Measurements from ENCODE around the gene VPS4B. TPM values are rescaled to one million over a fixed set of nuclear protein-coding genes. Genes with fewer than 3 reads are reported as not detected.

Gene VPS4B
- total and polyA plus RNA-seq, 2 of the 8 experiments (the other 6 are each of a cell fraction or from before 2014, with no cell fraction given), result 7.2 to 45.3 TPM

DNA sequence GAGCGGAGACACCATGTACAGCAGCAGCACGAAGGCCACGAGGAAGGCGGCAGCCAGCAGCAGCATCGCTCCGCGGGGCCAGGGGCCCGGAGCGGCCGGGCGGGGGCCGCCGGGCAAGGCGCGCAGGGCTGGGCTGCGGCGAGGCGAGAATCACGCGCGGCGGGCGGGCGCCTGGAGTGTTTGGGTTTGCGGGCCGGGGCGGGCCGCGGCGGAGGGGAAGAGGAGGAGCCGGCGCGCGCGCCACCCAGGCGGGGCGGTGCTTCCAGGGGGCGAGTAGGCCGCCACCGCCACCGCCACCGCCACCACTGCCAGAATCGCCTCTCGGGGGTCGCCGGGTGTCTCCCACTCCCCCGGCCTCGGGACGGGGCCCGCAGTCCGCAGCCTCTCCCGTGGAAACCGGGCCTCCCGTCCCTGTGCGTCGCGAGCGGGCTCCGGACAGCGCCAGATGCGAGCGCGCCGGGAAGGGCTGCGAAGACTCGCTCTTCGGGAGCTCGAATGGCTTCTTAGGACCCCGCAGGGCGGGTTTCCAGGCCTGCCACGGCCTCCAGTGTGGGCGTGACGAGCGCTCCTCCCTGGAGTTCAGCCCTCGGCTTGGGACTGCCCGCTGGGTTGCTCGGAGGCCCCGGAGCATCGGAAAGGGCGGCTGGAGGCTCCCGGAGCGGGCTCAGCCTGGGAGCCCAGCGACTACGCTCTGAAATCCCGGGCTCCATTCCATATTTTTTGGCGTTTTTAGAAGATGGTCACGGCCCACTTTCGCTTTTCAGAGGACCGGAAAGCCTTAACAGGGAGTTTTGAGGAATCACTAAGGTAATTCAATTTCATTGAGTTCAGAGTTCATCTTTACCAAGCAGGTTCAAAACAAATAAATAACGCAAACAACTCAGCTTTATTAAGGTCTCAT is 55.0 kb downstream of the VPS4B start, which contains the start of gene KDSR:
KDSR (minus strand) TSS at position 154 of the 901 bp plus-strand sequence; CDS start at position 66, 88 bp downstream.
- CTCF ChIA-PET (ENCODE audit: partially characterized antibody), result interaction anchor here (0.6 to 1.1 kb wide), 4 partner anchors 25 to 144 kb away, joined by 3 to 7 read pairs (median 3); no protein-coding TSS in a partner anchor
- Histone ChIP-seq H3K23me2 (ENCODE audit: low read depth, low read length) (peaks cover 4% of the 10 kb centered on the region), H3K79me2 (ENCODE audit: control insufficient read depth in 1 of 2, insufficient read depth in 2 of 2, low read length in 2 of 2) (peaks cover 0 to 28% of the 10 kb centered on the region in 2 experiments; a peak in 3 of 4 replicates), H4K5ac (ENCODE audit: insufficient read length, low read depth, low read length) (peak within 1 kb of the TSS; percentile 94), H2BK12ac (ENCODE audit: low read depth, low read length) (no peak within 1 kb of the TSS), H4K91ac (replicated peaks; ENCODE audit: insufficient read length, low read length) (peak within 1 kb of the TSS; percentile 34), H3K56ac (replicated peaks; ENCODE audit: insufficient read length, low read depth, low read length) (peak within 1 kb of the TSS; percentile 80), H3K23ac (ENCODE audit: insufficient read length) (no peak within 1 kb of the TSS), H2AFZ (ENCODE audit: low read length) (peak within 1 kb of the TSS; percentile 71; the same call in 1 of the 2 replicates), H4K8ac (ENCODE audit: extremely low read depth, insufficient read depth, low read length) (peak within 1 kb of the TSS; percentile 96; the same call in 1 of the 2 replicates), H2BK120ac (replicated peaks; ENCODE audit: low read depth, low read length) (no peak within 1 kb of the TSS), H2AK5ac (ENCODE audit: low read depth, low read length) (no peak within 1 kb of the TSS), H3K4me2 (ENCODE audit: insufficient read depth in 1 of 2, low read depth in 2 of 2, low read length in 2 of 2) (peak within 1 kb of the TSS; percentile 66 to 94), H3K14ac (ENCODE audit: insufficient read length) (no peak within 1 kb of the TSS), H3K27ac (ENCODE audit: low read depth, low read length) (peak within 1 kb of the TSS; percentile 73; the same call in 1 of the 2 replicates), H3K4ac (replicated peaks; ENCODE audit: insufficient read length, low read depth, low read length) (no peak within 1 kb of the TSS), H3K4me3 (ENCODE audit: extremely low read depth in 1 of 4, insufficient read depth in 2 of 4, low read depth in 3 of 4, low read length in 4 of 4) (peak within 1 kb of the TSS; percentile 83 to 93 (median 86)), H2BK5ac (ENCODE audit: low read depth, low read length) (peak within 1 kb of the TSS; percentile 92; the same call in 1 of the 2 replicates), H3K9me3 (ENCODE audit: insufficient read depth in 2 of 2, low read depth in 1 of 2, low read length in 1 of 2) (peaks cover 5 to 8% of the 10 kb centered on the region in 2 experiments), H4K20me1 (replicated peaks in 1 of 2; ENCODE audit: control insufficient read depth in 1 of 2, insufficient read depth in 2 of 2, low read length in 2 of 2) (peaks cover 0 to 2% of the 10 kb centered on the region in 2 experiments), H3K27me3 (replicated peaks in 1 of 4; ENCODE audit: control insufficient read depth in 3 of 4, extremely low read depth in 1 of 4, insufficient read depth in 3 of 4, low read length in 3 of 4) (no peaks in the 10 kb centered on the region), H3K4me1 (replicated peaks in 1 of 4; ENCODE audit: control insufficient read depth in 3 of 4, insufficient read depth in 4 of 4, low read length in 3 of 4) (peaks cover 0 to 2% (median 0%) of the 10 kb centered on the region in 4 experiments; a peak in 2 of 7 replicates), H2BK15ac (ENCODE audit: low read length) (no peak within 1 kb of the TSS; the same call in 1 of the 2 replicates), H3K18ac (ENCODE audit: extremely low read depth, low read length) (peak within 1 kb of the TSS; percentile 91; the same call in 1 of the 2 replicates), H3K79me1 (ENCODE audit: low read depth, low read length) (no peaks in the 10 kb centered on the region), H3K9ac (replicated peaks in 1 of 4; ENCODE audit: extremely low read depth in 1 of 4, low read depth in 3 of 4, low read length in 3 of 4) (peak within 1 kb of the TSS; percentile 64 to 94 (median 74)), H2BK20ac (ENCODE audit: low read length) (no peak within 1 kb of the TSS), H3K36me3 (ENCODE audit: control insufficient read depth in 2 of 4, insufficient read depth in 4 of 4, low read length in 3 of 4) (peaks cover 0 to 4% (median 2%) of the 10 kb centered on the region in 4 experiments; a peak in 4 of 8 replicates)
- WGBS, 2 experiments (ENCODE audit: extremely low coverage in 1 of 2, insufficient coverage in 1 of 2, insufficient read length in 1 of 2, insufficient replicate concordance in 2 of 2, low coverage in 1 of 2, low lambda C conversion rate in 2 of 2, missing lambda C conversion rate in 1 of 2), result 1% methylated on average over 45 of the region's 90 CpGs; no CpG with 5 or more reads in 1 of the 2 experiments
- POLR2A ChIA-PET (ENCODE audit: partially characterized antibody), result interaction anchor here (1.0 to 1.7 kb wide), 4 partner anchors 17 to 144 kb away, joined by 3 to 9 read pairs (median 5); partner anchors contain the start of gene VPS4B
- peak; percentile 83 to 93 for DNase-seq (ENCODE audit: low read depth in 1 of 2, low spot score in 2 of 2)
- FAIRE-seq, result no peak
- TF ChIP-seq SP4 (IDR thresholded peaks at IDR 0.05; ENCODE audit: low read length) (no peak), TCF12 (IDR thresholded peaks at IDR 0.05; ENCODE audit: low read depth, low read length) (no peak), SP1 (IDR thresholded peaks at IDR 0.05; ENCODE audit: low read depth, low read length) (peak; percentile 99), SUZ12 (IDR thresholded peaks at IDR 0.05; ENCODE audit: low read length) (peak; percentile 53; the same call in 1 of the 2 replicates), EGR1 (IDR thresholded peaks at IDR 0.05; ENCODE audit: borderline replicate concordance, low read depth, low read length) (peak; percentile 70), BACH1 (IDR thresholded peaks at IDR 0.05; ENCODE audit: low read length) (peak; percentile 84), HDAC6 (IDR thresholded peaks at IDR 0.05; ENCODE audit: low read depth, low read length) (no peak), SIRT6 (IDR thresholded peaks at IDR 0.05; ENCODE audit: low read length) (no peak), ASH2L (IDR thresholded peaks at IDR 0.05; ENCODE audit: low read length) (no peak), EP300 (IDR thresholded peaks at IDR 0.05; ENCODE audit: borderline replicate concordance in 1 of 2, low read depth in 2 of 2, low read length in 2 of 2) (no peak), KDM5A (IDR thresholded peaks at IDR 0.05; ENCODE audit: low read length) (no peak), ZNF274 (IDR thresholded peaks at IDR 0.05; ENCODE audit: borderline replicate concordance, extremely low read depth, low read length) (no peak)

All from H1 (cell line).